Right lobe of liver (tissue), 6 donors: ENCODE results near the gene ITPR3. TPM values are rescaled to one million over a fixed set of nuclear protein-coding genes. Genes with fewer than 3 reads are reported as not detected.

Source experiments
- ATAC-seq, 4 donors: fragments of 200-7000 bp; cut with Tn5 transposase; one replicate each; pipeline ENCODE4 v1.9.1; 2020; ENCODE audit warnings: mild to moderate bottlenecking in 4 of 4, moderate library complexity in 4 of 4
- DNase-seq, 3 donors: peaks; one replicate each; pipeline ENCODE4 v3.0.0-alpha.2; 2020
- H3K27ac ChIP-seq, 3 donors: fragments of 200-600 bp; one replicate each; pipeline ENCODE4 v1.8.0; 2022
- H3K27me3 ChIP-seq, 2 donors: fragments of 200-600 bp; one replicate each; pipeline ENCODE4 v1.8.0; 2022
- H3K36me3 ChIP-seq, 4 donors: fragments of 200-600 bp; sonication (generic) in 1 of 4; one replicate each; pipeline versions ENCODE4 v1.5.1 to v1.8.0; 2017 to 2022; ENCODE audit warnings: control low read depth in 1 of 4
- H3K4me1 ChIP-seq, 4 donors: fragments of 200-600 bp; sonication (generic) in 1 of 4; one replicate each; pipeline versions ENCODE4 v1.5.1 to v1.8.0; 2017 to 2022; ENCODE audit warnings: control low read depth in 1 of 4
- H3K4me3 ChIP-seq, 3 donors: fragments of 200-600 bp; one replicate each; pipeline ENCODE4 v1.8.0; 2022
- H3K9me3 ChIP-seq, 4 donors: fragments of 200-600 bp; sonication (generic) in 1 of 4; one replicate each; pipeline versions ENCODE4 v1.5.1 to v1.8.0; 2017 to 2022; ENCODE audit warnings: control low read depth in 1 of 4
- CTCF ChIP-seq, 4 donors: fragments of 200-600 bp in 3 of 4; fragments of 450-650 bp in 1 of 4; IDR thresholded peaks; one replicate each; pipeline versions ENCODE4 v1.5.1 to v1.8.0; 2016 to 2022; ENCODE audit warnings: antibody characterized with exemption in 4 of 4, mild to moderate bottlenecking in 2 of 4
- POLR2A ChIP-seq: fragments of 450-650 bp; IDR thresholded peaks from one replicate; pipeline ENCODE4 v1.6.1; 2017; ENCODE audit warnings: antibody characterized with exemption, mild to moderate bottlenecking
- WGBS: methylation state at CpG from one replicate; pipeline ENCODE4 v1.1.6; 2018; ENCODE audit warnings: low coverage, low lambda C conversion rate; ENCODE audit not compliant: insufficient coverage; ENCODE audit errors: missing lambda C conversion rate; 5-methylcytosine and 5-hydroxymethylcytosine counted together
- intact Hi-C, 2 donors: fragments of 100-400 bp; cut with DNase I; formaldehyde crosslinking; loops; one replicate each; pipeline versions ENCODE4 v1.11.2 to v1.14.1; 2022
- total RNA-seq, 6 experiments: library from RNA; depleted of rRNA in 2 of 6; stranded (reverse); fragments of >200 nt in 2 of 6; fragmentation: NEBNext Ultra II Directional in 3 of 6; extraction: Animal tissue kit (Norgen Biotek cat#: 25700) in 3 of 6; gene quantifications; one replicate each; pipeline versions ENCODE4 v1.1.0 to v1.2.4, GENCODE V29; 2016 to 2023
- donor health status: DM: no; HTN: yes; CAD: no.
- donor health status: DM: no; HTN: no; CAD: no.
- donor health status: DM: no; HTN: no; CAD: no.
- donor health status: DM: no; HTN: yes; CAD: no.
- donor health status: DM: no; HTN: yes; CAD: no.

Gene ITPR3
- total RNA-seq, 6 experiments from 2014 or later = 0.79 to 3.5 (median 1.6) TPM

- H3K4me1 ChIP-seq = no peaks in the 10 kb centered on the region
- 77% methylated on average over 6 of the region's 11 CpGs for WGBS
- no peak for DNase-seq
- ATAC-seq = peak in 3 of 4 donors; percentile 22 to 36 (median 34)
- no peaks in the 10 kb centered on the region for H3K27me3 ChIP-seq
- H3K4me3 ChIP-seq = no peak overlapping the region
- H3K27ac ChIP-seq = no peak overlapping the region
- no peak for TF ChIP-seq POLR2A
- peaks cover 0 to 8% (median 0%) of the 10 kb centered on the region in 4 donors for H3K36me3 ChIP-seq
- H3K9me3 ChIP-seq = no peaks in the 10 kb centered on the region
- intact Hi-C loops = no loop called here
Measured at GRCh38 chr6:33704215-33705066, 83.3 kb downstream of the ITPR3 start.

- Histone ChIP-seq H3K27ac (no peak overlapping the region), H3K36me3 (peaks cover 0 to 8% (median 0%) of the 10 kb centered on the region in 4 donors), H3K27me3 (no peaks in the 10 kb centered on the region), H3K9me3 (no peaks in the 10 kb centered on the region), H3K4me1 (peaks cover 0 to 2% (median 0%) of the 10 kb centered on the region in 4 donors), H3K4me3 (no peak overlapping the region)
- 84% methylated on average over 9 of the region's 9 CpGs for WGBS
- DNase-seq (no peak), ATAC-seq (no peak)
- intact Hi-C loops = no loop called here
- no peak for TF ChIP-seq POLR2A
- no peak for TF ChIP-seq CTCF (IDR thresholded peaks at IDR 0.05)
Measured at GRCh38 chr6:33705268-33705885, 84.3 kb downstream of the ITPR3 start.

- ATAC-seq (no peak), DNase-seq (no peak)
- intact Hi-C loops = no loop called here
- H3K4me1 ChIP-seq = peaks cover 0 to 9% (median 0%) of the 10 kb centered on the region in 4 donors
- H3K27ac ChIP-seq = no peak overlapping the region
- TF ChIP-seq CTCF (IDR thresholded peaks at IDR 0.05) (no peak), POLR2A (no peak)
- peaks cover 0 to 8% (median 0%) of the 10 kb centered on the region in 4 donors for H3K36me3 ChIP-seq
- no peaks in the 10 kb centered on the region for H3K9me3 ChIP-seq
- H3K27me3 ChIP-seq = no peaks in the 10 kb centered on the region
- 82% methylated on average over 12 of the region's 16 CpGs for WGBS
- H3K4me3 ChIP-seq = no peak overlapping the region
Measured at GRCh38 chr6:33705955-33706725, 85.0 kb downstream of the ITPR3 start.

- DNase-seq (no peak), ATAC-seq (no peak)
- no peaks in the 10 kb centered on the region for H3K27me3 ChIP-seq
- peaks cover 0 to 8% (median 0%) of the 10 kb centered on the region in 4 donors for H3K36me3 ChIP-seq
- 82% methylated on average over 5 of the region's 5 CpGs for WGBS
- H3K4me3 ChIP-seq = no peak overlapping the region
- no peak overlapping the region for H3K27ac ChIP-seq
- intact Hi-C loops = no loop called here
- H3K4me1 ChIP-seq = peaks cover 0 to 15% (median 0%) of the 10 kb centered on the region in 4 donors
- H3K9me3 ChIP-seq = no peaks in the 10 kb centered on the region
- no peak for TF ChIP-seq POLR2A
- TF ChIP-seq CTCF (IDR thresholded peaks at IDR 0.05) = no peak
Measured at GRCh38 chr6:33707771-33708170, 86.6 kb downstream of the ITPR3 start.
